Stimulated activated CD4-positive, alpha-beta T cell treated with anti-CD3 and anti-CD28 coated beads, Interleukin-12 subunit alpha, Interleukin-12 subunit beta, amount 100 ng/mL, for 4 hours (primary cell): ENCODE results near the gene CFAP20DC.
"Not testable (repeated sequence)": the region's sequence is repeated elsewhere in the genome, so short reads cannot be mapped to it uniquely, and the experiment has no call there.

Source experiments
- DNase-seq: peaks from one replicate; pipeline ENCODE4 v3.0.0-alpha.2; 2020

The CFAP20DC gene

GRCh38 chr3:58864480-58864879 lies 185.3 kb downstream of the CFAP20DC start:
- DNase-seq = no peak

- DNase-seq = no peak
These were observed 186.6 kb downstream of the CFAP20DC start for GRCh38 chr3:58863206-58863605.

- no peak for DNase-seq
These were observed 188.3 kb downstream of the CFAP20DC start for GRCh38 chr3:58861551-58861950.

GRCh38 chr3:58858126-58858525 lies 191.7 kb downstream of the CFAP20DC start:
- no peak for DNase-seq

GRCh38 chr3:58857402-58857801 lies 192.4 kb downstream of the CFAP20DC start:
- no peak for DNase-seq

- DNase-seq = no peak
These were observed 201.0 kb downstream of the CFAP20DC start for GRCh38 chr3:58848826-58849225.

GRCh38 chr3:58842050-58842747 lies 207.6 kb downstream of the CFAP20DC start:
- not testable (repeated sequence) for DNase-seq

- DNase-seq = no peak
These were observed 208.9 kb downstream of the CFAP20DC start for GRCh38 chr3:58840949-58841348.

- DNase-seq = no peak
These were observed 209.9 kb downstream of the CFAP20DC start for GRCh38 chr3:58839964-58840363.

- DNase-seq = no peak
These were observed 210.6 kb downstream of the CFAP20DC start for GRCh38 chr3:58839187-58839586.

- no peak for DNase-seq
These were observed 212.0 kb downstream of the CFAP20DC start for GRCh38 chr3:58837856-58838255.

- DNase-seq = no peak
These were observed 212.5 kb downstream of the CFAP20DC start for GRCh38 chr3:58837141-58837843.

- DNase-seq = no peak
These were observed 214.7 kb downstream of the CFAP20DC start for GRCh38 chr3:58835086-58835485.

- DNase-seq = no peak
These were observed 216.3 kb downstream of the CFAP20DC start for GRCh38 chr3:58833491-58833890.

GRCh38 chr3:58829321-58830000 lies 220.4 kb downstream of the CFAP20DC start:
- no peak for DNase-seq

GRCh38 chr3:58824777-58825176 lies 225.0 kb downstream of the CFAP20DC start:
- DNase-seq = no peak

GRCh38 chr3:58824285-58824684 lies 225.5 kb downstream of the CFAP20DC start:
- no peak for DNase-seq

GRCh38 chr3:58806551-58807244 lies 243.1 kb downstream of the CFAP20DC start:
- DNase-seq = not testable (repeated sequence)

GRCh38 chr3:58804914-58805313 lies 244.9 kb downstream of the CFAP20DC start:
- no peak for DNase-seq

GRCh38 chr3:58801541-58801940 lies 248.3 kb downstream of the CFAP20DC start:
- DNase-seq = no peak

- no peak for DNase-seq
These were observed 248.9 kb downstream of the CFAP20DC start for GRCh38 chr3:58800940-58801339.

- DNase-seq = no peak
These were observed 249.8 kb downstream of the CFAP20DC start for GRCh38 chr3:58800032-58800431.

GRCh38 chr3:58799271-58799670 lies 250.6 kb downstream of the CFAP20DC start:
- no peak for DNase-seq
